Ammon's horn (tissue), 1 donor: Measurements from ENCODE around the gene PRUNE1.
A peak's percentile ranks its signal among the peaks of the same experiment; 100 is the strongest.

Source experiments
- DNase-seq: peaks from one replicate; pipeline ENCODE4 v3.0.0-alpha.2; 2016; ENCODE audit warnings: low spot score

The PRUNE1 gene

GRCh38 chr1:150979092-150980056, 28.9 kb upstream of the PRUNE1 start:
- DNase-seq, result peak; percentile 86

- DNase-seq, result no peak
Observed at GRCh38 chr1:150981177-150981804, 27.0 kb upstream of the PRUNE1 start.

GRCh38 chr1:150981805-150982712, 26.2 kb upstream of the PRUNE1 start, which contains the start of gene ANXA9:
Gene ANXA9, plus strand, starts transcription at chr1:150982292. Its CDS starts 814 bp downstream, at chr1:150983106.
- no peak for DNase-seq

- DNase-seq, result no peak
Observed at GRCh38 chr1:150985179-150985825, 22.9 kb upstream of the PRUNE1 start.

GRCh38 chr1:150987924-150988323, 20.3 kb upstream of the PRUNE1 start:
- DNase-seq, result no peak

- DNase-seq, result no peak
Observed at GRCh38 chr1:150992626-150993025, 15.6 kb upstream of the PRUNE1 start.

- no peak for DNase-seq
Observed at GRCh38 chr1:150994248-150994647, 14.0 kb upstream of the PRUNE1 start.

GRCh38 chr1:150995460-150995859, 12.8 kb upstream of the PRUNE1 start:
- DNase-seq, result no peak

GRCh38 chr1:150995896-150996295, 12.4 kb upstream of the PRUNE1 start:
- no peak for DNase-seq

GRCh38 chr1:150997126-150997872, 10.9 kb upstream of the PRUNE1 start:
- DNase-seq, result no peak

GRCh38 chr1:150997949-150998348, 10.3 kb upstream of the PRUNE1 start:
- no peak for DNase-seq

- DNase-seq, result peak; percentile 63
Observed at GRCh38 chr1:150999051-150999674, 9.1 kb upstream of the PRUNE1 start.

GRCh38 chr1:150999926-151000325, 8.3 kb upstream of the PRUNE1 start:
- no peak for DNase-seq

- DNase-seq, result no peak
Observed at GRCh38 chr1:151000408-151000807, 7.8 kb upstream of the PRUNE1 start.

- no peak for DNase-seq
Observed at GRCh38 chr1:151001602-151002001, 6.6 kb upstream of the PRUNE1 start.

GRCh38 chr1:151002051-151002450, 6.2 kb upstream of the PRUNE1 start:
- DNase-seq, result no peak

GRCh38 chr1:151002611-151003010, 5.6 kb upstream of the PRUNE1 start:
- DNase-seq, result no peak

GRCh38 chr1:151003180-151003579, 5.1 kb upstream of the PRUNE1 start:
- DNase-seq, result no peak

GRCh38 chr1:151005729-151006319, 2.4 kb upstream of the PRUNE1 start:
- DNase-seq, result no peak
